H1 (cell line): ENCODE results near the gene PRSS21. TPM values are rescaled to one million over a fixed set of nuclear protein-coding genes. Genes with fewer than 3 reads are reported as not detected.

Experiments used
- polyA plus RNA-seq, 7 experiments: library from polyadenylated mRNA; depleted of rRNA in 3 of 7; stranded (reverse) in 5 of 7; unstranded in 2 of 7; fragments of >200 nt in 5 of 7; fragments of 200-250 nt in 2 of 7; gene quantifications; 1 replicate in 5 of 7; 2 replicates in 1 of 7; 4 replicates in 1 of 7; pipeline versions ENCODE4 v1.2.1 to v1.2.3, GENCODE V29; 2011 to 2013; ENCODE audit warnings: missing spikeins in 2 of 7, mixed read lengths in 2 of 7
- total RNA-seq: library from RNA; stranded (reverse); fragmentation: NEBNext Ultra II Directional; extraction: Animal tissue kit (Norgen Biotek cat#: 25700); gene quantifications from 2 replicates; pipeline ENCODE4 v1.2.1, GENCODE V29; 2021
- TF ChIP-seq, protein P1 (sequence below): fragments of 300-600 bp; sonication (generic); IDR thresholded peaks from 2 replicates; pipeline ENCODE4 v1.7.1; 2012; ENCODE audit warnings: low read length, moderate library complexity, mild to moderate bottlenecking, inconsistent platforms; ENCODE audit not compliant: insufficient replicate concordance

Gene PRSS21
- total and polyA plus RNA-seq, 2 of the 8 experiments (the other 6 are each of a cell fraction or from before 2014, with no cell fraction given), result 0.76 to 1.0 TPM

- TF ChIP-seq, protein P1, sequence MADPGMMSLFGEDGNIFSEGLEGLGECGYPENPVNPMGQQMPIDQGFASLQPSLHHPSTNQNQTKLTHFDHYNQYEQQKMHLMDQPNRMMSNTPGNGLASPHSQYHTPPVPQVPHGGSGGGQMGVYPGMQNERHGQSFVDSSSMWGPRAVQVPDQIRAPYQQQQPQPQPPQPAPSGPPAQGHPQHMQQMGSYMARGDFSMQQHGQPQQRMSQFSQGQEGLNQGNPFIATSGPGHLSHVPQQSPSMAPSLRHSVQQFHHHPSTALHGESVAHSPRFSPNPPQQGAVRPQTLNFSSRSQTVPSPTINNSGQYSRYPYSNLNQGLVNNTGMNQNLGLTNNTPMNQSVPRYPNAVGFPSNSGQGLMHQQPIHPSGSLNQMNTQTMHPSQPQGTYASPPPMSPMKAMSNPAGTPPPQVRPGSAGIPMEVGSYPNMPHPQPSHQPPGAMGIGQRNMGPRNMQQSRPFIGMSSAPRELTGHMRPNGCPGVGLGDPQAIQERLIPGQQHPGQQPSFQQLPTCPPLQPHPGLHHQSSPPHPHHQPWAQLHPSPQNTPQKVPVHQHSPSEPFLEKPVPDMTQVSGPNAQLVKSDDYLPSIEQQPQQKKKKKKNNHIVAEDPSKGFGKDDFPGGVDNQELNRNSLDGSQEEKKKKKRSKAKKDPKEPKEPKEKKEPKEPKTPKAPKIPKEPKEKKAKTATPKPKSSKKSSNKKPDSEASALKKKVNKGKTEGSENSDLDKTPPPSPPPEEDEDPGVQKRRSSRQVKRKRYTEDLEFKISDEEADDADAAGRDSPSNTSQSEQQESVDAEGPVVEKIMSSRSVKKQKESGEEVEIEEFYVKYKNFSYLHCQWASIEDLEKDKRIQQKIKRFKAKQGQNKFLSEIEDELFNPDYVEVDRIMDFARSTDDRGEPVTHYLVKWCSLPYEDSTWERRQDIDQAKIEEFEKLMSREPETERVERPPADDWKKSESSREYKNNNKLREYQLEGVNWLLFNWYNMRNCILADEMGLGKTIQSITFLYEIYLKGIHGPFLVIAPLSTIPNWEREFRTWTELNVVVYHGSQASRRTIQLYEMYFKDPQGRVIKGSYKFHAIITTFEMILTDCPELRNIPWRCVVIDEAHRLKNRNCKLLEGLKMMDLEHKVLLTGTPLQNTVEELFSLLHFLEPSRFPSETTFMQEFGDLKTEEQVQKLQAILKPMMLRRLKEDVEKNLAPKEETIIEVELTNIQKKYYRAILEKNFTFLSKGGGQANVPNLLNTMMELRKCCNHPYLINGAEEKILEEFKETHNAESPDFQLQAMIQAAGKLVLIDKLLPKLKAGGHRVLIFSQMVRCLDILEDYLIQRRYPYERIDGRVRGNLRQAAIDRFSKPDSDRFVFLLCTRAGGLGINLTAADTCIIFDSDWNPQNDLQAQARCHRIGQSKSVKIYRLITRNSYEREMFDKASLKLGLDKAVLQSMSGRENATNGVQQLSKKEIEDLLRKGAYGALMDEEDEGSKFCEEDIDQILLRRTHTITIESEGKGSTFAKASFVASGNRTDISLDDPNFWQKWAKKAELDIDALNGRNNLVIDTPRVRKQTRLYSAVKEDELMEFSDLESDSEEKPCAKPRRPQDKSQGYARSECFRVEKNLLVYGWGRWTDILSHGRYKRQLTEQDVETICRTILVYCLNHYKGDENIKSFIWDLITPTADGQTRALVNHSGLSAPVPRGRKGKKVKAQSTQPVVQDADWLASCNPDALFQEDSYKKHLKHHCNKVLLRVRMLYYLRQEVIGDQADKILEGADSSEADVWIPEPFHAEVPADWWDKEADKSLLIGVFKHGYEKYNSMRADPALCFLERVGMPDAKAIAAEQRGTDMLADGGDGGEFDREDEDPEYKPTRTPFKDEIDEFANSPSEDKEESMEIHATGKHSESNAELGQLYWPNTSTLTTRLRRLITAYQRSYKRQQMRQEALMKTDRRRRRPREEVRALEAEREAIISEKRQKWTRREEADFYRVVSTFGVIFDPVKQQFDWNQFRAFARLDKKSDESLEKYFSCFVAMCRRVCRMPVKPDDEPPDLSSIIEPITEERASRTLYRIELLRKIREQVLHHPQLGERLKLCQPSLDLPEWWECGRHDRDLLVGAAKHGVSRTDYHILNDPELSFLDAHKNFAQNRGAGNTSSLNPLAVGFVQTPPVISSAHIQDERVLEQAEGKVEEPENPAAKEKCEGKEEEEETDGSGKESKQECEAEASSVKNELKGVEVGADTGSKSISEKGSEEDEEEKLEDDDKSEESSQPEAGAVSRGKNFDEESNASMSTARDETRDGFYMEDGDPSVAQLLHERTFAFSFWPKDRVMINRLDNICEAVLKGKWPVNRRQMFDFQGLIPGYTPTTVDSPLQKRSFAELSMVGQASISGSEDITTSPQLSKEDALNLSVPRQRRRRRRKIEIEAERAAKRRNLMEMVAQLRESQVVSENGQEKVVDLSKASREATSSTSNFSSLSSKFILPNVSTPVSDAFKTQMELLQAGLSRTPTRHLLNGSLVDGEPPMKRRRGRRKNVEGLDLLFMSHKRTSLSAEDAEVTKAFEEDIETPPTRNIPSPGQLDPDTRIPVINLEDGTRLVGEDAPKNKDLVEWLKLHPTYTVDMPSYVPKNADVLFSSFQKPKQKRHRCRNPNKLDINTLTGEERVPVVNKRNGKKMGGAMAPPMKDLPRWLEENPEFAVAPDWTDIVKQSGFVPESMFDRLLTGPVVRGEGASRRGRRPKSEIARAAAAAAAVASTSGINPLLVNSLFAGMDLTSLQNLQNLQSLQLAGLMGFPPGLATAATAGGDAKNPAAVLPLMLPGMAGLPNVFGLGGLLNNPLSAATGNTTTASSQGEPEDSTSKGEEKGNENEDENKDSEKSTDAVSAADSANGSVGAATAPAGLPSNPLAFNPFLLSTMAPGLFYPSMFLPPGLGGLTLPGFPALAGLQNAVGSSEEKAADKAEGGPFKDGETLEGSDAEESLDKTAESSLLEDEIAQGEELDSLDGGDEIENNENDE, result no peak
Measured at GRCh38 chr16:2826591-2827373, 9.7 kb downstream of the PRSS21 start (continued).
